ENCODE measurements around the gene KLHL29.

DNA sequence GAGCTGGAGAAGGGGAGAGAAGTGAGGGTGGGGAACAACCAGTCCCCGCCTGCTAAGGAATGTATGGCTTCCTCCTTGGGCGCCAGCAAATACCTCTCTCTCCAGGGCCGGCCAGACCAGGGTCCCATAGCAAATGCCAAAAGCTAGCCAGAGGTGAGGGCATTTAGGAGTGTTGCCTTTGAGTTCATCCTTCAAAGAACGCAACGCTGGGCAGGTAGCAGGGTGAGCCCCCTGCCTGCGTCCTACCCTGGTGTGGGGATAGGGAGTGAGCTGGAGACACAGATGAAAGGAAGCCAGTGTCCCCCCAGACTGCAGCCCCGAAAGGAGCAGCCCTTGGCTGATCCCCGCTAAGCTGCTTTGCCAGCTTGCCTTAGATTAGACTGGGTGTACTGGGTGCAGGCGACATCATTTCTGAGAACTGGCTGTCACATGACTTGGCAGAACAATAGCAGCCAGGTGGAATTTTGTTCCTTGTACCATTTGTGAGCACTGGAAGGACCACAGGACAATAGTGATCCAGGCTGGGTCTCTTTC lies 40.4 kb downstream of the KLHL29 start:
- TF ChIP-seq POLR2A (IDR thresholded peaks at IDR 0.05; ENCODE audit: low read depth, low read length) (no peak), TAF1 (IDR thresholded peaks at IDR 0.05; ENCODE audit: low read depth, low read length) (no peak), POLR2AphosphoS5 (IDR thresholded peaks at IDR 0.05; ENCODE audit: low read depth, low read length) (no peak), SPI1 (IDR thresholded peaks at IDR 0.05; ENCODE audit: low read depth, low read length) (no peak), POU2F2 (IDR thresholded peaks at IDR 0.05; ENCODE audit: low read depth, low read length) (no peak), PAX5 (IDR thresholded peaks at IDR 0.05; ENCODE audit: insufficient read depth, low read length, severe bottlenecking) (no peak)
